ENCODE results near the gene RAI1.

DNA sequence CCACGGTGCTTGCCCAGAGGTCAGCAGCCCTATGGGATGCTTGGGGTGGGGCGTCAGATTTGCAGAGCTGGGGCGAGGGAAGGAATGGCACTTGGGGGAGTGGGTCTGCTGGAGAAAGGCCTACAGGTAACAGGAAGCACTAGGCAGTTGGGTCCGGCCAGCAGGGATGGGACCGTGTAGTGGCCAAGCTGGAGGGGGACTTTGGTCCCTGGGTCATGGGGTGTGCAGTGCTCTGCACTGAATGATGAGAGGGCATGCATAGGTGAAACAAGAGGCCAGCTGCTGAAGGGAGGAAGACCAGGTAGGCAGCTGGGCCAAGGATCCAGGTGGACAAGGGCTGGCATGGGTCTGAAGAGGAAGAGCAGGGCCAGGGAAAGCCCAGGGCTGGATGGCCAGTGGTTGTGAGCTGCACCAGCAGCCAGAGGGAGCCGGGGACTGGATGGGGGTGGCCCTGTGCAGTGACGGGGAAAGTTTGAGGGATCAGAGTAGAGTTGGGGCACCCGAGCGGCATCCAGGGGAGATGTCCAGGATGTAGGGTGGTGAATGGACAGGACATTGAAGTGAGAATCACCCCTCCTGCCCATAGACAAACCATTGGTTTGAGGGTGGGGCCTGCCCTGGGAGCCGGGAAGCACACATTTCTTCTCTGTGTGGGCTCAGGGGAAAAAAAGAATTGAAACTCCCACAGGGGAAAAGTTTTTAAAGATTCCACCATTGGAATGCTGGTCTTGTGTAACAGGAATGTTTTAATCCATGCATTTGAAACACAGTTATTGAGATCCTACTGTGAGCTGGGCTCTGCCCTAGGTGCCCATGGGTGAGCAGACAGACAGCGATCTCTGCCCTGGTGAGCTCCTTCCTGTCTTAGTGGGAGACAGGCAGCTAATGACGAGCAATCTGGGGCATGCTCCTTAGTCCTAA lies 25.1 kb downstream of the RAI1 start:
- TF ChIP-seq FOXM1 (IDR thresholded peaks at IDR 0.05; ENCODE audit: borderline replicate concordance) = no peak
- TF ChIP-seq FOXK2 (IDR thresholded peaks at IDR 0.05) = no peak
- TF ChIP-seq ARNT (IDR thresholded peaks at IDR 0.05) = no peak
- TF ChIP-seq ZNF384 (IDR thresholded peaks at IDR 0.05) = no peak
- TF ChIP-seq SUZ12 (IDR thresholded peaks at IDR 0.05) = no peak
- no peak for TF ChIP-seq CTBP1 (IDR thresholded peaks at IDR 0.05; ENCODE audit: borderline replicate concordance)
- no peak for TF ChIP-seq NFRKB (IDR thresholded peaks at IDR 0.05)
- TF ChIP-seq BHLHE40 (IDR thresholded peaks at IDR 0.05; ENCODE audit: borderline replicate concordance) = no peak
- no peak for TF ChIP-seq SP1 (IDR thresholded peaks at IDR 0.05)
- no peak for TF ChIP-seq FOXA1 (IDR thresholded peaks at IDR 0.05)
- no peak for TF ChIP-seq ELF4 (IDR thresholded peaks at IDR 0.05)
- TF ChIP-seq TARDBP (IDR thresholded peaks at IDR 0.05) = no peak
- TF ChIP-seq, protein P1, sequence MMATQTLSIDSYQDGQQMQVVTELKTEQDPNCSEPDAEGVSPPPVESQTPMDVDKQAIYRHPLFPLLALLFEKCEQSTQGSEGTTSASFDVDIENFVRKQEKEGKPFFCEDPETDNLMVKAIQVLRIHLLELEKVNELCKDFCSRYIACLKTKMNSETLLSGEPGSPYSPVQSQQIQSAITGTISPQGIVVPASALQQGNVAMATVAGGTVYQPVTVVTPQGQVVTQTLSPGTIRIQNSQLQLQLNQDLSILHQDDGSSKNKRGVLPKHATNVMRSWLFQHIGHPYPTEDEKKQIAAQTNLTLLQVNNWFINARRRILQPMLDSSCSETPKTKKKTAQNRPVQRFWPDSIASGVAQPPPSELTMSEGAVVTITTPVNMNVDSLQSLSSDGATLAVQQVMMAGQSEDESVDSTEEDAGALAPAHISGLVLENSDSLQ (IDR thresholded peaks at IDR 0.05) = no peak

Measured in HEK293T (cell line).